Measurements from ENCODE around the gene TMEM167A. TPM values are rescaled to one million over a fixed set of nuclear protein-coding genes. Genes with fewer than 3 reads are reported as not detected.

The TMEM167A gene
- total RNA-seq, 2 donors from 2014 or later, result 60.4 to 83.7 TPM

GRCh38 chr5:83003791-83004190, 73.4 kb downstream of the TMEM167A start:
- Mint-ChIP-seq H3K4me1 (no peaks in the 10 kb centered on the region), H3K4me3 (no peak overlapping the region), H3K27me3 (peaks cover 4% of the 10 kb centered on the region)

More at GRCh38 chr5:83003791-83004190, 73.4 kb downstream of the TMEM167A start:
- no peaks in the 10 kb centered on the region for H3K9me3 Mint-ChIP-seq
- H3K36me3 Mint-ChIP-seq (ENCODE audit: low read depth), result no peaks in the 10 kb centered on the region
- no peak for ATAC-seq (replicated peaks)
- no peak overlapping the region for H3K27ac Mint-ChIP-seq

Other genes starting within 250 kb of the TMEM167A start
- gene XRCC4, start 153 bp upstream of the TMEM167A start, total RNA-seq, result 10 to 100 TPM; 11.3 to 12.4 TPM